Iris pigment epithelial cell (primary cell): ENCODE data around the gene KCND2.
"Not testable (repeated sequence)": the region's sequence is repeated elsewhere in the genome, so short reads cannot be mapped to it uniquely, and the experiment has no call there.

ENCODE experiments used
- DNase-seq: peaks from one replicate; pipeline ENCODE4 v3.0.0-alpha.2; 2011; ENCODE audit warnings: low read depth

The KCND2 gene

DNA sequence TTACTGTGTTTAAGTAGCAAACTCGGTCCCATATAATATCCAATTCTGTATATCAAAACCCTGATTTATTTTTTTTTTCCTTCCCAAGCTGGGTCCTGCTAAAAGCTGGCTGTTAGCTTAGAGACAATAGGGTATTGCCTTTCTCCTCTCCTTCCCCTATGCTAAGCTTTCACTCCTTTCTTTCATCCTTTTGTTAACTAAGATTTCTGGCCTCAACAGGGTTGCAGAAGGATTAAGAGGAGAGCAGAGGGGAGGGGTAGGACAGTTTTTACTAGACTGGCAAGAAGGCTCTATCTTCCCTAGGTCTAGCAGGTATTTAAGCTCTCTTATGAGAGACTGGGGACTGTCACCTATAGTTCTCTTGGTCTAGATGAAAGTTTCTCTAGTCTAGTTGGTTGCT is 229.2 kb downstream of the KCND2 start:
- no peak for DNase-seq

DNA sequence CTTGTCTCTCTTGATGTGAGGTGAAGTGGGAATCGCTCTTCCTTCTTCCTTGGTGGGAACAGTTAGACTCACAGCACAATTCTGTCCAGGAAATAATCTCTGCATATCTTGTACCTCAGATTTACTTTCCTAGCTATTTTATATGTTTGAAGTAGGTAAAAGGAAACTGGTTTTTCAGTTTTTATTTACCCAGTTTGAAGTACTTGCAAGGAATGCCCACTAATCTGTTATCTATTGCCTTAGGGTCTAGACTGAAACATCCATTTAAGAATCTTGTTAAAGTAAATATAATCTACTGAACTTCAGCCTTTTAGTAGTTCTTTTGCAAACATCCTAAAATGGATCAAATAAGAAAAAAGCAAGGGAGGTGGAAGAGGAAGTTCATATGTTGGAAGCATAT is 229.8 kb downstream of the KCND2 start:
- no peak for DNase-seq

DNA sequence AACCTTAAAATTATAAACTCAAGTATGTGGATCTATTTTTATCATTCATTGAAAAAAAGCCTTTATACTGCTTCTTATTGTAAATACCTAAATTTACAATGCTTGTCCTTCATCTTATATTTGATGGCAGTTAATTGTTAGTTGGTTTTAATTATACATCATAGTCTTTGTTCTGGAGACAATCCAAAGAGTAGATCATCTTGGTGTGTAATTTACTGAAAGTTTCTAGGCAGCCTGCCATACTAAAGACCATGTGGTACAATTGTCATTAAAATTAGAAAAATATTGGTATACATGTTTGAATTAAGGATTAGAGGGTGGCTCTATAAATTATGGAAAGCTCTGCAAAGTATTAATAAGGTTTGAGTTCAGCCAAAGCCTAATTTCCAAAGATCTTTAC is 231.4 kb downstream of the KCND2 start:
- no peak for DNase-seq

DNA sequence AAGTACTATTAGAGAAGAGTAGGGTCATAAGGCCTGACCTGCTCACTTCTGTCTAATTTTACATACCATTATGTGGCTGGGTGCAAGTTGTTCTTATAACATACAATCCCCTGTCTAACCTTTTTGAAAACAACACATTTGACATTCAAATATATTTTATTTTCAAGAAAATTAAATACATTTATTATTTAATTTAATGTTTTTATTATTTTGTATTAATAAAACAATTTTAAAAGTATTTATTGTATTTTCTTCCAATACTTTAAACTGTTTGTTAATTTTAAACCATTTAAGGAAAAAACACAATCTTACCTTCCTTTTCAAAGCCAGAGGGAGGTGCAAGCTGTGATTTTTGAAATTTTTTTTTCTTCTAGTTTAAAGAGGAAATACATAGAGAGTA is 232.8 kb downstream of the KCND2 start:
- no peak for DNase-seq

DNA sequence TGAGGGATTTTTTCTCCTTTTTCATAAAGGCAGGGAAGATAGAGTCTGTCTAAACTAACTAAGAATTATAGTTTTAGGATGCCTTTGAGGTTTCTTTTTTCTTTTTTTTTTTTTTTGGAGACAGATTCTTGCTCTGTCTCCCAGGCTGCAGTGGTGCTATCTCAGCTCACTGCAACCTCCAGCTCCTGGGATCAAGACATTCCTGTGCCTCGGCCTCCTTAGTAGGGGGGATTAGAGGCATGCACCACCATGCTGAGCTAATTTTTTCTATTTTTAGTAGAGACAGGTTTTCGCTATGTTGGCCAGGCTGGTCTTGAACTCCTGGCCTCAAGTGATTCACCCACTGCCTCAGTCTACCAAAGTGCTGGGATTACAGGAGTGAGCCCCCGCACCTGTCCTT is 239.7 kb downstream of the KCND2 start:
- no peak for DNase-seq

DNA sequence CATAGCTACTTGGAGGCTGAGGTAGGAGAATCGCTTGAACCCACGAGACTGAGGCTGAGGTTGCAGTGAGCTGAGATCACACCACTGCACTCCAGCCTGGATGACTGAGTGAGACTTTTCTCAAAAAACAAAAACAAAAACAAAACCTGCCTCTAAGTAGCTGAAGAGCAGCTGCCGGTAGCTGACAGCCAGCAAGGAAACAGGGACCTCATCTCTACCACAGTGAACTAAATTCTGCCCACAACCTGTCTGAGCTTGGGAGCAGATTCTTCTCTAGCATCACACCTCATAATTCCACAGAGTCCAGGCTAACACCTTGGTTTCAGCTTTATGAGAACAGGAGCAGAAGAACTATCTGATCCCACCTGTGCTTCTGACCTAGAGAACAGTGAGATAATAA is 246.2 kb downstream of the KCND2 start:
- no peak for DNase-seq

DNA sequence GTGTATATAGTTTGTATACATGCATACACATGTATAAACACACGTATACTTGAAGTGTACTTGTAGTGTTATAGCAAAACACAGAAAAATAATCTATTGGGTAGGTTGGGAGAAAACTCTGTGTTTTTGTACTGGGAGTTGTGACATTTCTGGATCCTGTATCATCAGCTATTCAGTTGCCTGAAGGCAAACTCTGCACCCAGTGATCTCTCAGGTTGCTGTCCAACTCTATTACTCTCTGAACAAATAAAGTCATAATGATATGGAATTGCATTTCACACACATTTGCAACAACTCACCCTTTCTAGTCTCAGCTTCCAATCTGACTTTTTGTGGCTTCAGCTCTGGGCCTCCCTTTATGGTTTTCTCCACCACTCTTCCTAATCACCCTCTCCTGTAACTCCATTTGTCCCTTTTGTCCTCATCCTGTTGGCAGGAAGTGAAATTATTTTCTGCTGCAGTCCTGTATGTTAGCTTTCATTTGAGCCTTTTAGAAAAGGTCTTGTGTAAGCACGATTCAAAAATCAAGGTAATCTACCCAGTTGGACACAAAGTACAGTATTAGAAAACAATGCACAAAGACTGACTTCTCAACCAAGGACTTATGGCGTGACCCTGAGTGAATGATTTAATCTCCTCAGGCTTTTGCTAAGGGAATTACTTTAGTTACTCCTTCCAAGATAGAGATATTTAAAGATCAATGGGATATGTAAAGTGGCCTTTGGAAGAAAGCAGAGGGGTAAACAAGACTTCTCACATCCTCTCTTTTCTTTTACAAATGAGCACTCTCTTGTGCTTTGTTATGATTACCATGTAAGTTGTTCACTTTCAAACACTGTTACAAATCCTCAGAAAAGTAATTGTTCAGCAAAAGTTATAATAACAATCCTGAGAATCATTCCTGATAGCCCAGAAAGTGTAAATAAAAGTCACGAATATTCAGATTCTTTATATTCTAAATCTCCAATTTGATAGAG is 249.1 kb downstream of the KCND2 start:
- no peak for DNase-seq

DNA sequence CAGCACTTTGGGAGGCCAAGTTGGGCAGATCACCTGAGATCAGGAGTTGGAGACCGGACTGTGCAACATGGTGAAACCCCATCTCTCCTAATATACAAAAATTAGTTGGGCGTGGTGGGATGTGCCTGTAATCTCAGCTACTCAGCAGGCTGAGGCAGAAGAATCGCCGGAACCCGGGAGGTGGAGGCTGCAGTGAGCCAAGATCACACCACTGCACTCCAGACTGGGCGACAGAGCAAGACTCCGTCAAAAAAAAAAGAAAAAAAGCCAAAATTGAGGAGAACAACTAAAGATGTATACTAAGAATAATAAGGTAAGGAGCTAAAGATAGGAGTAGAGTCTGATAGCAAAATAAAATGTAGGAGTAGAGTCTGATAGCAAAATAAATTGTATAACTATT is 251.0 kb downstream of the KCND2 start:
- DNase-seq: no peak

DNA sequence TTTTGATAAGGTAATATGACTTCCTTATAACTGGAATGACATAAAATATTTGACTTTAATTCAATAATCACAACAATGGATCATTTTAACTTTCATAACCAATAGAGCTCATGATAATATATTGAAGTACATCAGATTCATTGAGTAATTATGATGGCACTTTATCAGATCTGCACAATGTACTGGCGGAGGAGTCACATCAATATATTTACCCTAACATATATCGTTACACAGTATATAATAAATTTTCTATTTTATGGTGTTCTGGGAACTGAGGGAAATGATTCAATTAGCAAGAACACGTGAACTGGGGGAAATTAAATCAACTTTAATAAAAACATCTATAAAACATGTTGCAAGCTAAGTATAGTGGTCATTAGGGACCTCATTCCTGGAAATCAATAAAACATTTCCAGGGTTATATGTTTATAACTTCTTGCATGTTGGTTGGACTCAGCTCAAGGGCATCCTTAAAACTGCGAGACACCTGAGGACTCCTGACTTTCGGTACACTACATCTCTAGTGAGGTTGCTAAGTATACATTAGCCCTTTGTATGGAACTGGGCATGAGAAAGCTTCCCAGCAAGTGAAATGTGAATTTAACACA is 254.0 kb downstream of the KCND2 start:
- DNase-seq: no peak

DNA sequence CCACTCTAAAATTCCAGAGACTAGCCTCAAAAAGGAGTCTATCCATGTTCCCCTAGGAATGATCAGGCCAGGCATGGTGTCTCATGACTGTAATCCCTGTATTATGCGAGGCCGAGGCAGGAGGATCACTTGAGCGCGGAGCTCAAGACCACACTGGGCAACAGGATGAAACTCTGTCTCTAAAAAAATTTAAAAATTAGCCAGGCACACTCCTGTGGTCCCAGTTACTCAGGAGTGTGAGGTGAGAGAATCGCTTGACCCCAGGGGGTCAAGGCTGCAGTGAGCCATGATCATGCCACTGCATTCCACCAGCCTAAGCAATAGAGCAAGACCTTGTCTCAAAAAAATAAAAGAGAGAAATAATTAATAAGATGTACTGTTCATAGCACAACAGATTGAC is 256.8 kb downstream of the KCND2 start:
- DNase-seq: no peak

DNA sequence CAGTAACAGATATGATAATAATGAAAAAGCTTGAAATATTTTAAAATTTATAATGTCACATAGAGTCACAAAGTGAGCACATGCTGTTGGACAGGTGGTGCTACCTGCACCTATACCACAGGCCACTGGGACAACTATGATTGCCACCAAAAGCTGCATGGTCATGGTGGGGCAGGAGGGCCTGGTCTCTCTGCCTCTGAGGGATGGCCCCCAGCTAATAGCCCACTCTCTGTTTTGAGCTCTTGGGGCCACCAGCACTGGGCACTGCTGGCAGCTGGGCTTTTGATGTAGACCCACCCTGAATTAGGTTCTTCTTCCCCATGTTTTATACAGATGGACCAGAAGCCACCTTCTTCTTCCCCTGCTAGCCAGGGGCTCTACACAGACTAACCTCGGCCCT is 265.4 kb downstream of the KCND2 start:
- DNase-seq: no peak

DNA sequence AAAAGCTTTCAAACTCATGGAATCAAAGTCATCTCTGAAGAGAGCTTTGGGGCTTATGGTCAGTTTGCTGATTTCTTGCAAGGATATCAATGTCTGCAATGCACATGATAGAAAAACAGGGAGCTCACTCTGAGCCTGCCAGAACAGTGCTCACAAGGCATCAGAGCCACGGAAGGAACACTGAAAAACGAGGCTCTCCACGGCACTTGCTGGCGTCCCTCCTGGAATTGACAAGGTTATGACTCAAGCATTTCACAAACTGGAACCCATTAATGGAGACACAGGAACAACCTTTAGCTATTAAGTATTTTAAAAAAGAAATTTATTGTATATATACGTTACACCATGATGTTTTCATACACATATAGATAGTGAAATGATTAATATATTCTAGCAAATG is 266.3 kb downstream of the KCND2 start:
- DNase-seq: no peak

DNA sequence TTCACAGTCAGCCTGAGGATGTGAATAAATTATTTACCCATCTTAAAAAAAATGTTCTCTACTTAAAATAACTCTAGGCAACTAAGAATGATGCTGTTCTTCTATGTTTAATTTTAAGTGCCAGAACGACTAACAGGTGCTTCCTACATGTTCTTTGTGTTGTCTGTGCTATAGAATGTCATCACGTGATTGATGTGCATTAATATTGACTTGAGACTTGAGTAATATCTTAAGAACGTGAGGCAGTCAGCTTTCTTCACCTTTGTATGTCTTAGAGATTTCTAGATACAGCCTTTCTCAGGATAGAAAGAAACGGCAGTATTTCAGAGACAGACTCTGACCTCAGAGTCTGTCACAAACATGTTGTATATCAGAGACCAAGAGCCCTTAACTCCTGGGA is 274.6 kb downstream of the KCND2 start:
- no peak for DNase-seq

DNA sequence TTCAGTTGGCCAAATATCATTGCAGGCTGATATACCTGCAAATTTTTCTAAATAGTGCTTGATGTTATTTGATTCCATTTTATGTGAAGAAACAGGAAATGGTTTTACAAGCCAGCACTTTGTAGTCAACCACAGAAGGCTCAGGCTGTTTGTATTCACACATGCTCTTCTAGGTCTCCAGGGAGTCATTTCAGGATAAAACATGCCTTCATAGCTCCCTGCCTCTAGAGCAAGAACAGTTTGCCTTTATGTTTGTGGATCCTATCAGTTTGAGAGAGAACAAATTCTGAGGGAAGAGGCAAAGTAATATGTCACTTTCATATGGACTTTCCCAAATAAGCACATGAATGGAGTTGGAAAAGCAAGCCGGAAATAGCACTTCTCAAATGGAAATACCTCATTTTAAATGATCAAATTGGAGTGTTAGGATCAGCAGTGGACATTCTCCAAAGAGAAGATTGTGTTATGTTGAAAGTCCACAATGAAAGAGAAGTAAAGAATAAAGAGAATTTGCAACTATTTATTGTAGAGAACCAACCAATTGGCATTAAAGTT is 277.6 kb downstream of the KCND2 start:
- DNase-seq: peak; percentile 55

DNA sequence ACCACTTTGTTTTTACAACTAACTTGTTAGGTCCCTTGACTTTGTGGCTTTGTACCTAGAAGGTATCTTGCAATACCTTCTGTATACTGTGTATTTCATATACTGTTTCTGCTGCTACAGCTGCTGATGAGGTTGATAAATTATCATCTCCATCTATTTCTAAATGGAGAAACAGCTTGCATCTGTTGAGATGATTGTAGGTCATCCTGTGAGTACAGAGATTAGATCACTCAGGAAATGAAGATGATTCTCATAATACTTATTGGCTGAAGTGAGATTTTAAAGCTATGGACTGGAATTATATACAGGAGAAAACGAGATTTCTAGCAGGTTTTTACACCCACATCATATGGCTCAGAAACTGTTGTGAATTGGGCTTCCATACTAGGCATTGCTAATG is 280.5 kb downstream of the KCND2 start:
- DNase-seq: no peak

DNA sequence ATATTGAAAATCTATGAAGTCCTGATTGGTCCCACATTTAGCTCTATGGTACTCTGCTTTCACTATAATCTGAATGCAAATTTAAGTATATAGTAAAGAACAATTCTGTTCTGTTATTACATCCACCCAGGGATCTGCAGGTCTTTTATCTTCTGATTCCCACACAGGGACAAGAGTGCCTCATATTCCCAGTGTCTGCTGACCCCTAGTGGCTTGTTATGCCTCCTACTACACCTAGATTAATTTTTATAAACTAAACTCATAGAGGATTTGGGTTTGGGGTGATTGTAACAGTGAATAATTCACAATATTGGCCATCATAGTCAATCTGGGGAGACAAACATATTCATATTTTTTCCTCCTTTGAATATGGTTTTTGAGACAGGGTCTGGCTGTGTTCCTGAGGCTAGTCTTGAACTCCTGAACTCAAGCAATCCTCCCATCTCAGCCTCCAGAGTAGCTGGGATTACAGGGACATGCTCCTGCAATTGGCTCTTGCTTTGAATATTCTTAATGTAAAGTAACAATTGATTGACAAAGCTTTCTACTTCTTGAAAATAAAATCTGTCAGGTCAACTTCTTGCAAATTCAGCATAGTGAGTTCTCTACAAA is 282.1 kb downstream of the KCND2 start:
- DNase-seq: peak; percentile 65

DNA sequence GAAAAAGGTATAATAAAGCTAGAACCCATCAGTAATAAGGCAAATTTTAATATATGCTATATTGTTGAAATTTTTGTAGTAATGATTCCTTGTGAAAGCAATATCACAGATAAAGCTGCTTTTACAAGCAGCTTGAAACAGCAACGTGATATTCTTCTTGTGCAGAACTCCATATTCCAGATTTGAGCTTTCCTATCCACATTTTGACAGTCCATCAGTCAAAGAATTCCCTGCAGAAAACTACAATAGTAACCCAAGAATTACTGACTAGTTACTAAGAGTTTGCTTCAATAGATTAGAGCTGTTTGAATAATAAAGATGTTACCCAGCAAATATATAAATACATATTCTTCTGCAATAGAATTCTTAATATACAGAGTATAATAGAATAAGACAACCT is 291.2 kb downstream of the KCND2 start:
- no peak for DNase-seq

DNA sequence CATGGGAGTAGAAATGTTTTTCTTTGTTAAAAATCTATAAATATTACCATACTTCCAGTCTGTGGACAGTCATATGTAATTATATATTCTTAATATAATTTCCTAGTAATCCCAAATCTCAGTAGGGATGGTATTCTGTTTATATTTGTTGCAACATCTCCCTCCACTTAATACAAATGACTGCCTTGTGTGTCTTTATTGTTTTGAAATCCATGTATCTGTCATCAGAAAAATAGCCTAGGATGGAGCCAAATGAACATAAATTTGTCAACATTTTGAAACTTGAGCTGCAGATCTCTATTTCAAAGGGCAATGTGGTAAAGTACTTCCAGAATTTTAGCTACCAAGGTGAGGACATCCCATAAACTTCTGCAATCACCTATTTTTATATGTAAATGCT is 294.2 kb downstream of the KCND2 start:
- no peak for DNase-seq

DNA sequence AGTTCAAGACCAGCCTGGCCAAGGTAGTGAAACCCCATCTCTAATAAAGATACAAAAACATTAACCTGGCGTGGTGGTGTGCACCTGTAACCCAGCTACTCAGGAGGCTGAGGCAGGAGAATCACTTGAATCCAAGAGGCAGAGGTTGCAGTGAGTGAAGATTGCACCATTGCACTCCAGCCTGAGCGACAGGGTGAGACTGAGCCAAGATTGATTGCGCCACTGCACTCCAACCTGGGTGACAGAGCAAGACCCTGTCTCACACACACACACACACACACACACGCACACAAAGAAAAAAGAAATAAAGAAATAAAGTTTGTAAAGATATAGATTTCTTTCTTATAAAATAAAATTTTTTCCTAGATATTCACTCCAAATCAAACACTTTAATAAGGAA is 305.7 kb downstream of the KCND2 start:
- not testable (repeated sequence) for DNase-seq

DNA sequence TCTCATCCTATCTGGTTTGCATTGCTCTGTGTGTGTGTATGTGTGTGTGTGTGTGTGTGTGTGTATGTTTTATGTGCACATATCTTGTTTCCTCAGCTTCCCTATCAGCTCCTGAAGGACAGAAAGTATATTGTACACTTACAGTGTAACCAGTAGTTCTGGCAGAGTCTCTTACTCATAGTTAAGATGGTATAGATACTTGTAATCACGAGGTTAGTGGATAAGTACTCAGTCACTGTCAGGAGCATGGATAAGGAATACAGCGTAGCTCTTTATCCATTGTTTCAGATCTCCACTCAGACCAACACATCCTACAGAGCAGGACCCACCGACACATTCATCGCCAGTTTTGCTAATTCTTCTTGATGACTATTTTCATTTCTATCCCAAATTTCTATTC is 309.9 kb downstream of the KCND2 start:
- no peak for DNase-seq

DNA sequence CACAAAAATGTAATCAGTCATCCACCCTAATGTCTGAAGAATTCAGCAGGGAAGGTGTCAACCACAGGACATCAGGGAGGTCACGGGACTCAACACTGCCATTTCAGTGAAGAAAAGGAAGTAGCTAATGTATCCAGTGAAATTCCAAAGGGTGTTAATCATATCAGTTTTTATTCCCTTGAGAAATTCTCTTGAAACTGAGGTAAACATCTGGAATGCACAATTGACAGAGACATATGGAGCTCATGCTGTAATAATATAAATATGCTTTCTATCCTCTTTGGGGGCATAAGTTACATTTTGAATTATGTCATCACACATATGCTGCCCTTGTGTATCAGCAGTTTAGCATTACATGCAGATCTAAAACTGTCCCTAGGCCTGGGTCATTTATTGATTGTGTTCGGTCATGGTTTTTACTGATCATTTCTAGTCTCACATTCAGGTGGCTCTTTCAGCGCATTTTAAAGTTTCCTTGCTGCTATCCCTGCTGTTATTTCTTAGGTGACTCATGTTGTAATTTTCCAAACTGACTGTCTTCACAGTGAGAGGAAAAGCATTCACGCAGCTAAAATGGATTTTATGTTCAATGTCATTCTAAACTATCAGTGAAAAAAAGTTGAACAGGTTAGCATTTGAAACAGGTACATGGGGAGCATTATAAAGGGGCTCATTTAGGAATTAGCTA is 311.1 kb downstream of the KCND2 start:
- DNase-seq: peak; percentile 81

DNA sequence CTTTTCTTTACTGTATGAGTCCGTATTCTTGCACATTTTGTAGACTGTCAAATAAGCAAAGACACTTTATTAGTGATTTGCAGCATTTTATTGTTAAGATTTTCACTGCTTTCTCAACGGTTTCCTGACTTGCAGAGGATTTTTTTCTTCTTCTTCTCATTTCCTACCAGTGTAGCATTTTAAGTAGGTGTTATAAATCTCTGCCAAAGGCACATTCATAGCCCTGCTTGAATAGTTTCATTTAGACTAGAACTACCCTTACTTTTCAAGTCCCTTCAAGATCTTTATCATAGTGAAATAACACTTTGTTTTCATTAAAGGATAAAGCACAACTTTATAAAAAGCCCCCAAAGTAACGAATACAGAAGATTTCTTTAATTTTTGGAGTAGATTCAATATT is 313.6 kb downstream of the KCND2 start:
- DNase-seq: no peak
